Progenitor cell of endocrine pancreas (in vitro differentiated cells): ENCODE measurements around the gene SLC22A2. TPM values are rescaled to one million over a fixed set of nuclear protein-coding genes. Genes with fewer than 3 reads are reported as not detected.

Experiments
- DNase-seq: peaks from one replicate; pipeline ENCODE4 v3.0.0; 2021; ENCODE audit warnings: low spot score; ENCODE audit not compliant: unreplicated experiment
- H3K27ac Mint-ChIP-seq: 2 replicates; pipeline ENCODE4 v1.8.0; 2021; ENCODE audit warnings: mild to moderate bottlenecking, moderate library complexity, mixed read lengths
- H3K27me3 Mint-ChIP-seq: 2 replicates; pipeline ENCODE4 v1.8.0; 2021; ENCODE audit warnings: mixed read lengths
- H3K36me3 Mint-ChIP-seq: 2 replicates; pipeline ENCODE4 v1.8.0; 2022; ENCODE audit warnings: mixed read lengths; ENCODE audit not compliant: insufficient read depth
- H3K4me1 Mint-ChIP-seq: 2 replicates; pipeline ENCODE4 v1.8.0; 2021; ENCODE audit warnings: low read depth, mixed read lengths
- H3K4me3 Mint-ChIP-seq: 2 replicates; pipeline ENCODE4 v1.8.0; 2021; ENCODE audit warnings: low read depth, mild to moderate bottlenecking, moderate library complexity, mixed read lengths
- H3K9me3 Mint-ChIP-seq: 2 replicates; pipeline ENCODE4 v1.8.0; 2021; ENCODE audit warnings: low read depth, mixed read lengths
- CTCF ChIP-seq: fragments of 200-600 bp; sonication (generic); IDR thresholded peaks from one replicate; pipeline ENCODE4 v1.5.0; 2021; ENCODE audit warnings: antibody characterized with exemption, mild to moderate bottlenecking; ENCODE audit not compliant: unreplicated experiment
- total RNA-seq: library from RNA; stranded (reverse); gene quantifications from 2 replicates; pipeline ENCODE4 v1.2.1, GENCODE V29; 2021

Gene SLC22A2
- total RNA-seq, 1 donor from 2014 or later: not detected

DNA sequence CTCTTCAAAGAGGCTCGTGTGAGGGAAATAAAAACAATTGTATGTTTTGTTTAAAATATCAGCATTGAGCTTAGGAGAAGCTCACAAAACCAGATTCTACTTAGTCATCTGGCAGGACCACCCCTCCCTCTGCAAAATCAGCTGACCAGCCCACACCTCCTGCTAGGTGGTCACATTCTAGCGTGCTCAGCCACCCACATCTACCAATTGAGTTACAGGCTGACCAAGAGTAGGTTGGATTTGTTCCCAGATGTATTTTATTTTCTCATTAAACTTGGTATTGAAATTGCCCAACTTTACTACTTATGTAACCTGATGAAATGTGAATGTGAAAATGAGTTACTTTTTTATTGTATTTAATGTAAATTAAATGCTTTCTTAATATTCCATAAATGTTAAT, 56.2 kb downstream of the SLC22A2 start:
- Mint-ChIP-seq H3K36me3 (no peaks in the 10 kb centered on the region), H3K4me1 (peaks cover 31% of the 10 kb centered on the region), H3K27ac (no peak overlapping the region), H3K9me3 (peaks cover 11% of the 10 kb centered on the region), H3K4me3 (no peak overlapping the region), H3K27me3 (no peaks in the 10 kb centered on the region)
- no peak for DNase-seq
- TF ChIP-seq CTCF: no peak

DNA sequence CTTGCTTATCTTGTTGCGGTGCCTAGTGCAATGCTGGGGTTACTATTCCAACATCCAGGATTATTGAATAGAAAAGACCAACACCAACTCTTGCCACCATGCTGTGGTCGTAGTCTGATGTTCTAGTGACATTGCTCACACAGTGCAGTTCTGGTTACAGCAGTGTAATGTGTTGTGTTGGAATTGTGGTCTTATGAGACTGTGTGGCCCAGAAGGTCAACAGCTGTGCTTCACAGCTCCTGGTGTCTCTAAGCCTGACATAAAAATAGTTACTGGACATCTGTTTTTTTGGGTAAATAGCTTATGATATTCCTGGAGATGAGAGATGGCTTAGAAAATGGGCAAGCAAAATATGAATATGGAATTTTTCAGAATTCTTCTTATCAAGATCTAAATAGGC, 57.6 kb downstream of the SLC22A2 start:
- no peaks in the 10 kb centered on the region for H3K27me3 Mint-ChIP-seq
- no peaks in the 10 kb centered on the region for H3K36me3 Mint-ChIP-seq
- no peak for TF ChIP-seq CTCF
- H3K4me3 Mint-ChIP-seq: no peak overlapping the region
- DNase-seq: no peak
- H3K9me3 Mint-ChIP-seq: peaks cover 12% of the 10 kb centered on the region
- H3K27ac Mint-ChIP-seq: peak overlapping the region; percentile 21
- peaks cover 31% of the 10 kb centered on the region for H3K4me1 Mint-ChIP-seq

GRCh38 chr6:160198606-160199211, 59.9 kb downstream of the SLC22A2 start:
- Mint-ChIP-seq H3K27ac (peak overlapping the region; percentile 73), H3K4me1 (peaks cover 27% of the 10 kb centered on the region), H3K9me3 (peaks cover 27% of the 10 kb centered on the region), H3K4me3 (no peak overlapping the region), H3K36me3 (peaks cover 3% of the 10 kb centered on the region), H3K27me3 (no peaks in the 10 kb centered on the region)
- no peak for DNase-seq
- TF ChIP-seq CTCF: no peak

DNA sequence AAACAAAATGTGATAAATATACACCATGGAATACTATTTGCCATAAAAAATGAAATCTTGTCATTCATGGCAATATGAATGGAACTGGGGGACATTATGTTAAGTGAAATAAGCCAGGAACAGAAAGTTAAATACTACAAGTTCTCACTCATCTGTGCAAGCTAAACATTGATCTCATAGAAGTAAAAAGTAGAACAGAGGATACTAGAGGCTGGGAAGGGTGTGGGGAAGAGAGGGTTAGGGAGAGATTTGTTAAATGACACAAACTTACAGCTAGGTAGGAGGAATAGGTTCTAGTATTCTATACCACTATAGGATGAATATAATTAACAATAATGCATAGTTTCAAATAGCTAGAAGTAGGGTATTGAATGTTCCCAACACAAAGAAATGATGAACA, 61.0 kb downstream of the SLC22A2 start:
- H3K27ac Mint-ChIP-seq: peak overlapping the region; percentile 29
- DNase-seq: no peak
- H3K27me3 Mint-ChIP-seq: no peaks in the 10 kb centered on the region
- peaks cover 27% of the 10 kb centered on the region for H3K4me1 Mint-ChIP-seq
- H3K4me3 Mint-ChIP-seq: no peak overlapping the region
- peaks cover 33% of the 10 kb centered on the region for H3K9me3 Mint-ChIP-seq
- H3K36me3 Mint-ChIP-seq: peaks cover 3% of the 10 kb centered on the region
- no peak for TF ChIP-seq CTCF

DNA sequence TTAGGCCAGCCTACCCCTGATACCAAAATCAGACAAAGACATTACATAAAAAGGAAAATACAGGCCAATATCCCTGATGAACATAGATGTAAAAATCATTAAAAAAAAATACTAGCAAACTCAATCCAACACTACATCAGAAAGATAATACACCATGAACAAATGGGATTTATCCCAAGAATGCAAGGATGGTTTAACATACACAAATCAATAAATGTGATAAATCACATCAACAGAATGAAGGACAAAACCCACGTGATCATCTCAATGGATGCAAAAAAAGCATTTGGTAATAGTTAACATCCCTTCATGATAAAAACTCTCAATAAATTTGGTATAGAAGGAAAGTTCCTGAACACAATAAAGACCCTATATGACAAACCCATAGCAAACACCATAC, 63.8 kb downstream of the SLC22A2 start:
- H3K9me3 Mint-ChIP-seq: peaks cover 39% of the 10 kb centered on the region
- H3K27ac Mint-ChIP-seq: no peak overlapping the region
- TF ChIP-seq CTCF: no peak
- H3K36me3 Mint-ChIP-seq: peaks cover 4% of the 10 kb centered on the region
- H3K27me3 Mint-ChIP-seq: no peaks in the 10 kb centered on the region
- no peak for DNase-seq
- peaks cover 14% of the 10 kb centered on the region for H3K4me1 Mint-ChIP-seq
- H3K4me3 Mint-ChIP-seq: no peak overlapping the region
